GM18870 (cell line): ENCODE results near the gene GSN.

Experiments
- ATAC-seq: cut with Tn5 transposase; IDR thresholded peaks from one replicate; pipeline ENCODE4 v1.9.1; 2021; ENCODE audit warnings: moderate library complexity; ENCODE audit not compliant: unreplicated experiment

GSN gene

DNA sequence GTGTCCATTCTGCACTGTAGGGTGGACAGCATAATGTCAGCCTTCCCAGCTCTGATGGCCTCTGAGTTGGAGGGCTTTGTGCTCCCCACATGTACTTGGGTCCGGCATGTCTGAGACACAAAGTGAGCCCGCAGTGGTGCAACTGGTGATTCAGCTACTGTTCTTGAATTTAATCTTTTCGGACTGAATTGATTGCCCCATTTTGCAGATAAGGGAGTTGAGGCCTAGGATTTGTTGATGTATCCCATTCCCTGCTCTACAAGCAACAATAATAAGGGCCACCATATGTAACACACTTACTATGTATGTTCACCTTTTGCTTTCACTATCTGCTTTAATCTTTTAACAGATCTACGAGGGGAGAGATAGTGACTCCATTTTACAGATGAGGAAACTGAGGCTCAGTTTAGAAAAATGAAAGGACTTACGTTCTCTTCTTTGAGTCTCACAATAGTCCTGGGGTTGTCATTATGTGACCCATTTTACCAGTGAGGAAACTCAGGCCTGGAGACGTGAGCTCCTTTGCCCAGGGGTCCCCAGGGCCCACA, 4.5 kb downstream of the GSN start:
- no peak for ATAC-seq

- no peak for ATAC-seq
Observed at GRCh38 chr9:121273064-121273775, 5.3 kb downstream of the GSN start.

DNA sequence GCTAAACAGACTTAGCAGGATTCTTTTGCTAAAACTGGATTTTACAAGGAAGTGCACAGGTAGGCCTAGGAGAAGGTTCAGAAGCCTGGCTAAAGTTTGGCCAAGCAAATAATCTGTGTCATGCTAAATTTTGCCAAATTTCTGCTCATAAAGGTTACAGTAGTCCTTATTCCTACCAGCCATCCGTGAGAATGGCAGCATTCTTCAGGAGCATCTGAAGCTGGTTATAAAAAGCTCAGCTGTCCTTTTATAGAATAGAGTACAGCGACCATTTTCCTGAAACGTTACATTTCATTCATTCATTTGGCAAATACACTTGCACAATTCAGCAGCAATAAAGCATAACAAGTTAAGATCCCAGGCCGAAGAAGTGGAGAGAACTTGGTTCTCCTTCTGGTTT, 6.9 kb downstream of the GSN start:
- no peak for ATAC-seq

GRCh38 chr9:121275781-121276658, 8.1 kb downstream of the GSN start:
- no peak for ATAC-seq

DNA sequence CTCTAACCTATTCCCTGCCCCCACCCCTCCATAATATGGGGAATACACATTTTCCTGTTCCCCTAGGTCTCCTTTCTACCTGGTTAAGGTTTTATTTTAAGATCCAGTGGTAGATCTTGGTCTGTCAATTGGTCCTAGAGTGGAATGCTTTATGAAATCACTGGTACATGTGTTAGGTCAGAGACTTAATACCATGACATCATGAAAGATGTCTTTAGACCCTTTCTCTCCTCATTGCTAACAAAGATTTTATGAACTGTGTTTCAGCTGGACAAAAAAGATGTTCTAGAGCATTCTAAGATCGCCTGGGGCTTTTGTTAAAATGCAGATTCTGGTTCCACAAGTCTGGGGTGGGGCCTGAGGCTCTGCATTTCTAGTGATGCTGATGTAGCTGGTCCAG, 9.1 kb downstream of the GSN start:
- no peak for ATAC-seq

DNA sequence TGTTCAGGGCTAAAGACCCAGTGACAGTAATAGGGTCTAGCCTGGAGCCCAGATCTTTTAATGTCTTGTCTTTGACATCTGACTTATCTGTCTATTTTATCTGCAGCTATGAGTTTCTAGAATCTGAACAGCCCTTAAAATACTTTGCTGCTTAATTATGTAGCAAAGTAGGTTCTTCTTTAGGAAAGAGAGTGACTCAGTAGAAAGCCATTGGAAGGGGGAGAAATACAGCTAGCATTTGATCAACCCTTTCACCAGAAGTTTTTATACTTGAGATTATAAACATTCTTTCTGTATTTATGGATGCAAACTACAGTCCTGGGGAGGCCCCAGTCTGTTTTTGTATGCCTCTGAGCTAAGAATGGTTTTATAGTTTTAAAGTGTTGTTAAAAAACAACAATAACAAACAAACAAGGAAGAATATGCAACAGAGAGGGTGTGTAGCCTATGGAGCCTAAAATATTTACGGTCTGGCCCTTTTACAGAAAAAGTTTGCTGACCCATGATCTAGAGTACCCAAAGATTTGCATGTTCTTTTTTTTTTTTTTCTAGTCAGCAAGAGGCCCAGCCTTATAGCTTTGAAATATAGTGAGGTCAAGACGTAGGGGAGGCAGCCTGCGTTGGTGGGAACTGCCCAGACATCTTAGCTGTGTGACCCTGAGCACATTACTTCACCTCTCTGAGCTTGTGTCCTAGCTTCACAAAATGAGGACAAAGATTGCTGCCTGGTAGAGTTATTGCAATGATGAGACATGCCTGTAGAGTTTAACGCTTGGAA, 9.7 kb downstream of the GSN start:
- ATAC-seq: no peak

- ATAC-seq: peak; percentile 47
Observed at GRCh38 chr9:121278477-121279261, 10.7 kb downstream of the GSN start.

DNA sequence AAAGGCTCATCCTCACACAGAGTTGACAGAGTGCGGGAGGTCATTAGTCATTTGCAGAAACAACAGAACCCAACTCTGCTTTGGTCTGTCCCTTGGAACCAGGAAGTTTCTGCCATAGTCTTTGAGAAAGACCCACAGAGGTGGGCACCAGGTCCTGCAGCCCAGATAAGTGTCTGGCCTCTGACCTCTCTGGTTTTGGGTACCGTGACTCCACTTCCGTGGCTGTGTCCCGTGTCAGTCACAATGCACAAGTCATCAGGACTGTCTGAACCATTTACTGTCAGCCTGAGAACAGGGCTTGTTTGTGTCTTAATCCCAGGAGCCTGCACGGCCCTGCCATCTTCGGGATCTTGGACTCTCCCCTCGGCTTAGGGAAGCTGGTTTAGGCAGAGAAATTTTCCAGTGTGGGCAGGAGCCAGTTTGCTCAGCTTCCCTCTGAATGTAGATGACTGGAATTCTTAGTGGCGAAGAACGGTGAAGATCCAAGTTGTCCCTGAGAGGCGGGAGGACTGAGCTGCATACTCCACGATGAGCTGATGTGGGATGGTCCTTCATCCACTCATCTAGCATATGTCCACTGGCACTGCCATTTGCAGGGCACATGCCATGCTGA, 11.9 kb downstream of the GSN start:
- no peak for ATAC-seq

GRCh38 chr9:121280715-121281613, 13.0 kb downstream of the GSN start:
- no peak for ATAC-seq

DNA sequence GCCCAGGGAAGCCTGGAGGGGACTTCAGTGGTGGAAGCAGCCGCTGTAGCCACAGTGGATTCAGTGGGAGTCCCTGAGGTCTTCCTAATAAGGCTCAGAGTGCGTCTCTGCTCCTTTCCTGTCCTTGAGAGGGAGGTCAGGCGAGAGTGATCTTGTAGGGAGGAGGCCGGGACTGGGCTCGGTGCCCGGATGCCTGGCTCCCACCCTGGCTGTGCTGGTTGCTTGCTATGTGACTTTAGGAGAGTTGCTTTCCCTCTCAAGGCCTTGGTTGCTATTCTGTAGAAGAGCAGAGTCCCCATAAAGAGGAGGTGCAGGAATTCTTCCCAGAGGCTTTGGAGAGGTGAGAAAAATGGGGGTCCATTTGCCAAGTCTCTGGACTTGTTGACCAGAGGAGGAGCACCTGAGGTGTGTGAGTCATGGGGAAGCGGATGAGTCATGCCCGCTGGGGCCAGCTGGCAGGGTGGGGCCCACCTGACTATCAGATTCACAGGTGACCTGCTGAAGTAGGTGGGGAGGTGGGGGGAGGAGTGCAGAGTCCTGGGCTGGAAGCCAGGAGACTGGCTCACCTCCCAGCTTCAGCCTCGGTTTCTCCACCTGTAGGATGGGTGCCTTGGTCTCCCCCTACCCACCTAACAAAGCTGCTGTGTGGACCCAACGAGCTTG, 13.8 kb downstream of the GSN start:
- ATAC-seq: no peak

DNA sequence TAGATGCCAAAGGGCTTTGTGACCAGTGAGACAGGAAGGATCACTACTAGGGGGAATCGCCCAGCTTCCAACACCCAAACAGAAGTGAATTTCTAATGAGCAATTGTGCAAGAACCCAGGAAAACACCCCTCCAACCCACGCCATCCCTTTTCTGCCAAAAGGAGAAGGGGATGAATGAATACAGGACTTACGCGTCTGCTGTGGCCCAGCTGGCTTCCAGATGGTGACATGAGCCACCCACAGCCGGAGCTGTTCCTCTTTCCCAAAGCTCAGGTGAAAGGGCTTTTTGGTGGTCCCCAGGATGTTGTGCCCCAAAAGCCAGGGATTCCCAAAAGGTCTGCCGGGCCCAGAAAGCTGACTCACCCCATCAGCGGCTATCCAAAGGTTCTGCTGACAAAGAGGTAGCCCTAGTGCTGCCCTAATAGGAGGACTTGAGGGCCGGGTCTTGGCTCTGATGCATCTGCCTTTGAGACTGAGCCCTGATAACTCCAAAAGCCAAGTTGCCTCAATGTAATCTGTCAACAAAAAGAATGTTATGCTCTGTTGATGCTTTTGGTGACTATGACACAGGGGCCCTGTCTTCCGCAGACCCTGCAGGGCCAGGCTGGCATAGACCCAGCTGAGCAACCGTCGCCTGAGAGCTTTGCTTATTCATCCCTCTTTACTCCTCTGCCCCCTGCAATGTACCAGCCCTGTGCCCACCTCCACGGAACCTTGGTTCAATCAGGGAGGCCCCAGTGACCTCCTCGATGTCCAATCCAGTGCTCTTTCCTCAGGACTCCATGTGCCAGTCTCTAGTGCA, 14.5 kb downstream of the GSN start:
- ATAC-seq: no peak

DNA sequence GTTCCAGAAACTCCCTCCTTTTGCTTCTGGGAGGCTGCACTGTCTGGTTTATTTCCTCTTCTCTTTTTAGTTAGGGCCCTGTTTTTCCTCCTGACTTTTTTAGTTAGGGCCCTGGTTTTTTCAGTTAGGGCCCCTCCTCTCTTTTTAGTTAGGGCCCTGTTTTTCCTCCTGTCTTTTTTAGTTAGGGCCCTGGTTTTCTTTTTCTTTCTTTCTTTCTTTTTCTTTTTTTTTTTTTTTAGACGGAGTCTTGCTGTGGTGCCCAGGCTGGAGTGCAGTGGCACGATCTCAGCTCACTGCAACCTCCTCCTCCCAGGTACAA, 15.1 kb downstream of the GSN start:
- no peak for ATAC-seq

DNA sequence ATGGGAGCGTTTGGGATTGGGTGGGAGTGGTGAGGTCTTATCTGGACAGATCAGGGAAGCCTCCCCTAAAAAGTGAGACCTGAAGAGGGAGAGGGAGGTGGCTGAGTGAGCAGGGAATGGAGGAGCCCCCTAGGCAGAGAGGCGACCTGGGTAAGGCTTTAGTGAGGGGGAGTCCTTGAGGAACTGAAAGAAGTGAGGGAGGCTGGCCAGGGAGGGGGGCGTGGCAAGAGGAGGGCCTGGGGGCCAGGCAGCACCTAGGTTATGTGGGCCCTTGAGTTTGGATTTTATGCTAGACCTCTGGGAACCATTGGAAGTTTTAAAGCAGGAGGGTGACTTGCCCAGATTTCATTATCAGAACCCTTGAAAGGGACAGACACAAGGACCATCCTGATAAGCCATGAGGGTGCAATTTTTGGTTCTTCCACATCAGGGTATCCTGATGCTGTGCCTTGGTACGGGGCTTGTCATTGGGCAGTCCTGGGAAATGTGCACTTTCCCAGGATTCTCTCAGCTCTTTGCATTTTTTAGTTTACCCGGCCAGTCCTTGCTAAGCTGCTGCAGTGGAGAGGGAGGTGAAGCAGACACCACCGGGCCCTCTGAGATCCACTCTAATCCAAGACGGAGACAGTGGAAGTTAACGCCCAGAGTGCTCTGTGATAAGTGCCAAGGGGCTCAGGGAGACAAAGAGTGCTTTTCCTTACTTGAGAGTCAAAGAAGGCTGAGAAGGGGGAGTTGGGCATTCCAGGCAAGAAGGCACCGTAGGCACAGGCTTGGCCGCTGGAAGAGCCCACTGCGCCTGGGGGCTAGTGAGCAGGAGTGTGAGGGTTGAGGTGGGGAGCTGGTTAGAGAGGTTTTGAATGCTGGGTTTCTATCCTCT, 16.1 kb downstream of the GSN start:
- no peak for ATAC-seq

DNA sequence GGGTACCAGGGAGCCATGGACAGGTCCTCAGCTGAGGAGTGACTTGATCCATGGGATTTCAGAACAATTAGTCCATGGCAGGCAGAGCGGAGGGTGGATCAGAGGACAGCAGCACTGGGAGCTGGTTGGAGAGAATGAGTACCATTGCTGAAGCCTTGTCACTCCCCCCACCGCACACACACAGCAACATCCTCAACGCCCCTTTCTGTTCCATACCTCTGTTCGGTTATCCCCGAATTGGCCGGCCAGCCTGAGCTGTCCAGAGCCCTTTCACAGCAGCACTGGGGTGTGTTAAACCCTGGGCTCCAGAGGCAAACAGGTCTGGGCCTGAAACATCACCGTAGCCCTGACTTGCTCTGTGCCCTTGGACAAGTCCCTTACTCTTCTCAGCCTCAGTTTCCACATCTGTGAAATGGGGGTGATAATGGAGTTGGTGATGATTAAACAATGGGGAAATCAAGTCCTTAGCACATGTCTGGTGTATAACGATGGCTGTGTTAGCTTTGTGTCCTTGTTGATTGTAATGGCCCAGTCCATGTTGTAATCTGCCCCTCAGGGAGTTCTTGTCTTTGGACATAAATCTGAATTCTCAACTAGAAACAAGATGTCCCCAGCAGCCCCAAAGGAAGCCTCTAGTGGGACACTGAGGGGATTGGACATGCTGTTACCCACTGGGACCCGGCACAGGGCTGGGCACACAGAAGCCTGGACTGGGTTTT, 16.9 kb downstream of the GSN start:
- no peak for ATAC-seq

- ATAC-seq: no peak
Observed at GRCh38 chr9:121285835-121286687, 18.1 kb downstream of the GSN start.

- ATAC-seq: no peak
Observed at GRCh38 chr9:121286688-121286972, 18.7 kb downstream of the GSN start.
